Stomach (tissue), 9 donors: ENCODE measurements around the gene POMT1. TPM values are rescaled to one million over a fixed set of nuclear protein-coding genes. Genes with fewer than 3 reads are reported as not detected.
"Not testable (repeated sequence)": the region's sequence is repeated elsewhere in the genome, so short reads cannot be mapped to it uniquely, and the experiment has no call there.

ENCODE experiments used
- DNase-seq, 2 donors: peaks; one replicate each; pipeline versions ENCODE4 v3.0.0 to v3.0.0-alpha.2; 2013 to 2019
- H3K27ac ChIP-seq, 5 donors: fragments of 200-600 bp in 4 of 5; sonication (generic) in 4 of 5; one replicate each; pipeline ENCODE4 v1.5.1; 2013 to 2019; ENCODE audit warnings: mild to moderate bottlenecking in 1 of 5, moderate library complexity in 1 of 5
- H3K27me3 ChIP-seq, 3 donors: fragments of 200-600 bp; sonication (generic); one replicate each; pipeline ENCODE4 v1.5.1; 2017 to 2019; ENCODE audit warnings: mixed run types in 1 of 3
- H3K36me3 ChIP-seq, 4 donors: fragments of 200-600 bp; sonication (generic); 1 replicate in 3 of 4; 2 replicates in 1 of 4; pipeline ENCODE4 v1.5.1; 2016 to 2019
- H3K4me1 ChIP-seq, 4 donors: fragments of 200-600 bp; sonication (generic); one replicate each; pipeline ENCODE4 v1.5.1; 2016 to 2019
- H3K4me3 ChIP-seq, 4 donors: fragments of 200-600 bp; sonication (generic) in 3 of 4; one replicate each; pipeline ENCODE4 v1.5.1; 2016 to 2019; ENCODE audit warnings: mild to moderate bottlenecking in 1 of 4
- H3K9me3 ChIP-seq, 4 donors: fragments of 200-600 bp; sonication (generic); one replicate each; pipeline ENCODE4 v1.5.1; 2016 to 2019
- CTCF ChIP-seq, 7 experiments: fragments of 450-650 bp in 4 of 7; fragments of 200-600 bp in 3 of 7; sonication (generic) in 3 of 7; IDR thresholded peaks; one replicate each; pipeline ENCODE4 v1.5.1; 2016 to 2019; ENCODE audit warnings: antibody characterized with exemption in 7 of 7, control low read depth in 2 of 7, mild to moderate bottlenecking in 1 of 7
- EP300 ChIP-seq: sonication (generic); formaldehyde crosslinking; IDR thresholded peaks from one replicate; pipeline ENCODE4 v1.6.1; 2017; ENCODE audit warnings: antibody characterized with exemption
- POLR2A ChIP-seq, 4 donors: fragments of 450-650 bp; IDR thresholded peaks; one replicate each; pipeline ENCODE4 v1.6.1; 2016; ENCODE audit warnings: antibody characterized with exemption in 4 of 4, control low read depth in 2 of 4, mild to moderate bottlenecking in 1 of 4, moderate library complexity in 1 of 4
- POLR2AphosphoS5 ChIP-seq, 3 donors: sonication (generic); formaldehyde crosslinking; IDR thresholded peaks; one replicate each; pipeline ENCODE4 v1.6.1; 2016; ENCODE audit warnings: antibody characterized with exemption in 3 of 3
- WGBS, 5 donors: extraction: QIAGEN DNeasy Blood & Tissue Kit in 3 of 5; methylation state at CpG; one replicate each; pipeline versions ENCODE4 v1.1.5 to v1.1.7; 2013 to 2018; 5-methylcytosine and 5-hydroxymethylcytosine counted together
- intact Hi-C: fragments of 100-400 bp; cut with DNase I; formaldehyde crosslinking; loops from one replicate; pipeline ENCODE4 v1.15.1; 2023; ENCODE audit warnings: low total_unique reads
- polyA plus RNA-seq, 3 donors: library from polyadenylated mRNA; stranded (reverse); fragments of 200-250 nt; gene quantifications; one replicate each; pipeline ENCODE4 v1.2.3, GENCODE V29; 2013
- total RNA-seq, 5 donors: library from RNA; depleted of rRNA; stranded (reverse); fragments of >200 nt; gene quantifications; one replicate each; pipeline versions ENCODE4 v1.1.0 to v1.2.3, GENCODE V29; 2014 to 2016
- donor health status: healthy with polysubstance abuse.
- donor health status: Bipolar disorder and iron deficiency.
- donor health status: healthy.

Gene POMT1
- total and polyA plus RNA-seq, 8 donors, result 3.5 to 59.7 (median 16.2) TPM

GRCh38 chr9:131545003-131545785, 42.5 kb downstream of the POMT1 start, which contains the start of gene PRRT1B:
PRRT1B (plus strand) TSS chr9:131545523; CDS start chr9:131545616, 93 bp downstream.
- peaks cover 14 to 27% (median 26%) of the 10 kb centered on the region in 4 donors for H3K9me3 ChIP-seq
- WGBS, 5 donors, result 14 to 34% (median 16%) methylated on average over 32 to 50 of the region's 50 CpGs
- TF ChIP-seq EP300 (no peak), CTCF (IDR thresholded peaks at IDR 0.05) (no peak), POLR2AphosphoS5 (IDR thresholded peaks at IDR 0.05) (peak in 2 of 3 donors; percentile 50 to 73), POLR2A (IDR thresholded peaks at IDR 0.05) (no peak)
- H3K27ac ChIP-seq, result peak within 1 kb of the TSS; percentile 54 to 88 (median 67)
- peaks cover 0 to 58% (median 18%) of the 10 kb centered on the region in 3 donors for H3K27me3 ChIP-seq
- H3K36me3 ChIP-seq, result no peaks in the 10 kb centered on the region
- peak within 1 kb of the TSS; percentile 36 to 55 (median 40) for H3K4me3 ChIP-seq
- peak; percentile 94 to 97 for DNase-seq
- intact Hi-C loops, result no loop called here
- peaks cover 17 to 26% (median 22%) of the 10 kb centered on the region in 4 donors for H3K4me1 ChIP-seq

- H3K9me3 ChIP-seq, result peaks cover 14 to 27% (median 26%) of the 10 kb centered on the region in 4 donors
- peak in 1 of 2 donors; percentile 46 for DNase-seq
- peaks cover 0 to 58% (median 18%) of the 10 kb centered on the region in 3 donors for H3K27me3 ChIP-seq
- intact Hi-C loops, result no loop called here
- H3K36me3 ChIP-seq, result no peaks in the 10 kb centered on the region
- WGBS, 5 donors, result 1 to 2% (median 1%) methylated on average over 23 to 30 of the region's 30 CpGs
- H3K4me3 ChIP-seq, result peak overlapping the region; percentile 36 to 55 (median 40)
- no peak for TF ChIP-seq POLR2A (IDR thresholded peaks at IDR 0.05)
- no peak for TF ChIP-seq POLR2AphosphoS5 (IDR thresholded peaks at IDR 0.05)
- TF ChIP-seq EP300, result no peak
- TF ChIP-seq CTCF (IDR thresholded peaks at IDR 0.05), result no peak
- H3K4me1 ChIP-seq, result peaks cover 17 to 26% (median 22%) of the 10 kb centered on the region in 4 donors
- H3K27ac ChIP-seq, result peak overlapping the region; percentile 34 to 72 (median 66)
These were observed 43.1 kb downstream of the POMT1 start for GRCh38 chr9:131545786-131546335.

- DNase-seq, result peak; percentile 63 to 74
- WGBS, 5 donors, result 1 to 3% (median 2%) methylated on average over 28 to 49 of the region's 49 CpGs
- H3K4me3 ChIP-seq, result peak overlapping the region; percentile 36 to 55 (median 40)
- peaks cover 14 to 27% (median 26%) of the 10 kb centered on the region in 4 donors for H3K9me3 ChIP-seq
- H3K27ac ChIP-seq, result peak overlapping the region; percentile 54 to 72 (median 66)
- intact Hi-C loops, result no loop called here
- peaks cover 17 to 26% (median 22%) of the 10 kb centered on the region in 4 donors for H3K4me1 ChIP-seq
- TF ChIP-seq POLR2AphosphoS5 (IDR thresholded peaks at IDR 0.05), result no peak
- peak in 2 of 7 experiments; percentile 7 to 23 for TF ChIP-seq CTCF (IDR thresholded peaks at IDR 0.05)
- peaks cover 0 to 59% (median 18%) of the 10 kb centered on the region in 3 donors for H3K27me3 ChIP-seq
- no peaks in the 10 kb centered on the region for H3K36me3 ChIP-seq
These were observed 43.8 kb downstream of the POMT1 start for GRCh38 chr9:131546336-131547084.

- 92 to 94% (median 93%) methylated on average over 10 of the region's 10 CpGs for WGBS, 5 donors
- H3K27ac ChIP-seq, H3K9me3 ChIP-seq, DNase-seq, H3K36me3 ChIP-seq, intact Hi-C loops, H3K4me3 ChIP-seq: not testable (repeated sequence)
- H3K4me1 ChIP-seq, result peaks cover 17 to 26% (median 22%) of the 10 kb centered on the region in 4 donors
- peaks cover 0 to 80% (median 28%) of the 10 kb centered on the region in 3 donors for H3K27me3 ChIP-seq
These were observed 46.5 kb downstream of the POMT1 start for GRCh38 chr9:131549186-131549585.

- H3K4me3 ChIP-seq, H3K9me3 ChIP-seq, H3K36me3 ChIP-seq, DNase-seq, H3K27ac ChIP-seq, intact Hi-C loops: not testable (repeated sequence)
- H3K4me1 ChIP-seq, result peaks cover 12 to 19% (median 18%) of the 10 kb centered on the region in 4 donors
- 71 to 82% (median 75%) methylated on average over 8 of the region's 8 CpGs for WGBS, 5 donors
- peaks cover 0 to 81% (median 34%) of the 10 kb centered on the region in 3 donors for H3K27me3 ChIP-seq
These were observed 47.7 kb downstream of the POMT1 start for GRCh38 chr9:131550465-131550864.
